Retinal pigment epithelial cell (primary cell): ENCODE data around the gene MYBL2.

Experiments
- DNase-seq: peaks from one replicate; pipeline ENCODE4 v3.0.0-alpha.2; 2010; ENCODE audit warnings: low read depth
- H3K4me3 ChIP-seq: 2 replicates; pipeline ENCODE4 v1.5.1; 2011; ENCODE audit warnings: mild to moderate bottlenecking, low read length, control low read depth, moderate library complexity
- CTCF ChIP-seq: conservative IDR thresholded peaks from 2 replicates; pipeline ENCODE4 v1.5.1; 2011; ENCODE audit warnings: low read depth, low read length, control low read depth, inconsistent platforms

The MYBL2 gene

GRCh38 chr20:43762911-43763310 lies 96.0 kb downstream of the MYBL2 start:
- H3K4me3 ChIP-seq, result no peak overlapping the region
- TF ChIP-seq CTCF, result no peak
- no peak for DNase-seq

GRCh38 chr20:43765916-43766315 lies 99.0 kb downstream of the MYBL2 start:
- H3K4me3 ChIP-seq, result no peak overlapping the region
- no peak for DNase-seq
- TF ChIP-seq CTCF, result no peak
